ENCODE data around the gene AKAIN1.

AKAIN1 gene

GRCh38 chr18:5093902-5094301 is 103.2 kb downstream of the AKAIN1 start:
- no peak for DNase-seq (ENCODE audit: low read depth in 2 of 2)

All from fibroblast of skin of left quadriceps (primary cell).